T1000 (cell line): Measurements from ENCODE around the gene ARHGEF19.

ENCODE experiments used
- DNase-seq: peaks from one replicate; lab custom pipeline; 2025; ENCODE audit warnings: mixed read lengths; lab: John Stamatoyannopoulos, UW

The ARHGEF19 gene

GRCh38 chr1:16148329-16149092 lies 63.9 kb downstream of the ARHGEF19 start:
- DNase-seq, result no peak
